GM18868 (cell line): ENCODE measurements around the gene LDLR.
"Not testable (repeated sequence)": the region's sequence is repeated elsewhere in the genome, so short reads cannot be mapped to it uniquely, and the experiment has no call there.

Experiments used
- ATAC-seq: cut with Tn5 transposase; IDR thresholded peaks from one replicate; pipeline ENCODE4 v1.9.1; 2021; ENCODE audit warnings: mild to moderate bottlenecking, moderate library complexity; ENCODE audit not compliant: unreplicated experiment

The LDLR gene

GRCh38 chr19:11070123-11070522 lies 19.1 kb upstream of the LDLR start:
- ATAC-seq: no peak

GRCh38 chr19:11073568-11073967 lies 15.7 kb upstream of the LDLR start:
- no peak for ATAC-seq

DNA sequence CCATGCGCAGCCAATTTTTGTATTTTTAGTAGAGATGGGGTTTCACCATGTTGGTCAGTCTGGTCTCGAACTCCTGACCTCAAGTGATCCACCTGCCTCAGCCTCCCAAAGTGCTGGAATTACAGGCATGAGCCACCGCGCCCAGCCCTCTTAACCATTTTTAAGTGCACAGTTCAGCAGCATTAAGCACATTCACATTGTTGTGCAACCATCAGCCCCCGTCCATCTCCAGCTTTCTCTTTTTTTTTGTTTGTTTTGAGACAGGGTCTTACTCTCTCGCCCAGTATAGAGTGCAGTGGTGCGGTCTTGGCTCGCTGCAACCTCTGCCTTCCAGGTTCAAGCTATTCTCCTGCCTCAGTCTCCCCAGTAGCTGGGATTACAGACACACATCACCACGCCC lies 12.5 kb upstream of the LDLR start:
- ATAC-seq: not testable (repeated sequence)

- no peak for ATAC-seq
Observed at GRCh38 chr19:11078893-11079292, 10.4 kb upstream of the LDLR start.

GRCh38 chr19:11079999-11080398 lies 9.3 kb upstream of the LDLR start:
- no peak for ATAC-seq

DNA sequence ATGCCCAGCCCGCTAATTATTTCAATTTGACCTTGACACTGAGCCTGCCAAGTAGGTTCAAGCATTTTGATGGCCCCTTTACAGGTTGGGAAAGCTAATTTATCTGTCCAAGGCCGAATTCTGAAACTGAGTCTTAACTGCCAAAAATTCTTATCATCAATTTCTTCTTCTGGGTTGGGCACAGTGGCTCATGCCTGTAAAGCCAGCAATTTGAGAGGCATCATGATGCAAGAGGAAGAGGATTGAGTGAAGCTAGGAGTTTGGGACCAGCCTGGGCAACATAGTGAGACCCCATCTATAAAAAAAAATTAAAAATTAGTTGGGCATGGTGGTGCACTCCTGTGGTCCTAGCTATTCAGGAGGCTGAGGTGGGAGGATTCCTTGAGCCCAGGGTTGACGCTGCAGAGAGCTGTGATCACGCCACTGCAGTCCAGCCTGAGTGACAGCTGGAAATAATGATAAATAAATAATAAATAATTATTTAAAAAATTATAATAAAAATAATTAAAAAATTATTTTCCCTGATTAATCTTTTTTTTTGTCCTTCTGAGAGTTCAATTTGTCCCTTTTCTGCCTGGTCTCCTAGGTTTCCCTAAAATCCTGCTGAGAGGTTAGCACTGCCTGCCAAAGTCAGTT lies 1.3 kb upstream of the LDLR start:
- no peak for ATAC-seq

DNA sequence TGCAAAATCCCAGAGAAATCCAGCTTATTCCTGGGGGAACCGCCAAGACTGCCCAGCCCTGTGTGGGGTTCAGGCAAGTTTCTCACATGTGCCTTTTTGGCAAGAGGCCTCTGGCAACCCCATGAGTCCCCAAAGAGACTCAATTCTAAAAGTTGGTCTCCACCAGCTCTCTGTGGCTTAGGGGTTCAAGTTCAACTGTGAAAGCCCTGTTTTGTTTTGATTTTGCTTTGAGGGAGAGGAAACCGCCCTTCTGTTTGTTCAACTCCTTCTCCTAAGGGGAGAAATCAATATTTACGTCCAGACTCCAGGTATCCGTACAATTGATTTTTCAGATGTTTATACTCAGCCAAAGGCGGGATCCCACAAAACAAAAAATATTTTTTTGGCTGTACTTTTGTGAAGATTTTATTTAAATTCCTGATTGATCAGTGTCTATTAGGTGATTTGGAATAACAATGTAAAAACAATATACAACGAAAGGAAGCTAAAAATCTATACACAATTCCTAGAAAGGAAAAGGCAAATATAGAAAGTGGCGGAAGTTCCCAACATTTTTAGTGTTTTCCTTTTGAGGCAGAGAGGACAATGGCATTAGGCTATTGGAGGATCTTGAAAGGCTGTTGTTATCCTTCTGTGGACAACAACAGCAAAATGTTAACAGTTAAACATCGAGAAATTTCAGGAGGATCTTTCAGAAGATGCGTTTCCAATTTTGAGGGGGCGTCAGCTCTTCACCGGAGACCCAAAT lies 583 bp upstream of the LDLR start:
- ATAC-seq: no peak

DNA sequence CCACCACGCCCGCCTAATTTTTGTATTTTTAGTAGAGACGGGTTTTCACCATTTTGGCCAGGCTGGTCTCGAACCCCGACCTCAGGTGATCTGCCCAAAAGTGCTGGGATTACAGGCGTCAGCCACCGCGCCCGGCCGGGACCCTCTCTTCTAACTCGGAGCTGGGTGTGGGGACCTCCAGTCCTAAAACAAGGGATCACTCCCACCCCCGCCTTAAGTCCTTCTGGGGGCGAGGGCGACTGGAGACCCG lies 676 bp downstream of the LDLR start:
- peak; percentile 3 for ATAC-seq

- ATAC-seq: peak; percentile 76
Observed at GRCh38 chr19:11090264-11090996, 1.2 kb downstream of the LDLR start.

GRCh38 chr19:11090997-11091702 lies 1.9 kb downstream of the LDLR start:
- ATAC-seq: no peak

DNA sequence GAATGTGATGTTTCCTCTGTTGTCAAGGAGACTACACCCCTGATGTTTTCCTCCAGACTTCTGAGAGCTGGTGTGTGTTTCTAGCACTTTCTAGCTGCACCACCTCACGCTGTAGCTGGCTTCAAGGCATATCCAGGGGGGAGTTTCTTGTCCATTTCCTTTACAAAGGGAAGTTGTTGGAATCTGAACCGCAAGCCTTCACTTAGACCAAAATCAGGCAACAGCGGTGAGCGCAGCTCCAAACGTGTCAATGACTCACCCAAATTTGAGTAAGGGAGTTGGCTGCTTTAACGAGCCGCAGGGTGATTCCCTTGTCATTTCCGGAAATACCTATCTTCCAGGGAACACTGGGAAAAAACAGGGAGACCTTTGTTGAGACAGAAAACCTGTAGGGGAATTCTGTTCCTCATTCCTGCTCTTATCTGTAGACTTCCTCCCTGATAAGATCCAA lies 2.5 kb downstream of the LDLR start:
- no peak for ATAC-seq

GRCh38 chr19:11092181-11092538 lies 2.9 kb downstream of the LDLR start:
- ATAC-seq: no peak

GRCh38 chr19:11093689-11094238 lies 4.5 kb downstream of the LDLR start:
- ATAC-seq: no peak

DNA sequence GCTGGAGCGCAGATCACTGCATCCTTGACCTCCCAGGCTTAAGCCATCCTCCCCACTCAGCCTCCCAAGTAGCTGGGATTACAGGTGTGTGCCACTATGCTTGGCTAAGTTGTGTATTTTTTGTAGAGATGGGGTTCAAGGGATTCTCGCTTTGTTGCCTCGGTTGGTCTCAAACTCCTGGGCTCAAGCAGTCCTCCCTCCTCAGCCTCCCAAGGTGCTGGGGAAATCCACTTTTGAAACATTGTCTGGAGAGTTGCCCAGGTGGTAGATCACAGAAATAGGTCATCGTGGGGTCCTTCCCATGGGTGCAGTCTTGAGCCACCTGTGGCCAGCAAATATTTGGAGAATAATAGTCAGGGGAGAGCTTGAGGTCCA lies 5.2 kb downstream of the LDLR start:
- no peak for ATAC-seq

DNA sequence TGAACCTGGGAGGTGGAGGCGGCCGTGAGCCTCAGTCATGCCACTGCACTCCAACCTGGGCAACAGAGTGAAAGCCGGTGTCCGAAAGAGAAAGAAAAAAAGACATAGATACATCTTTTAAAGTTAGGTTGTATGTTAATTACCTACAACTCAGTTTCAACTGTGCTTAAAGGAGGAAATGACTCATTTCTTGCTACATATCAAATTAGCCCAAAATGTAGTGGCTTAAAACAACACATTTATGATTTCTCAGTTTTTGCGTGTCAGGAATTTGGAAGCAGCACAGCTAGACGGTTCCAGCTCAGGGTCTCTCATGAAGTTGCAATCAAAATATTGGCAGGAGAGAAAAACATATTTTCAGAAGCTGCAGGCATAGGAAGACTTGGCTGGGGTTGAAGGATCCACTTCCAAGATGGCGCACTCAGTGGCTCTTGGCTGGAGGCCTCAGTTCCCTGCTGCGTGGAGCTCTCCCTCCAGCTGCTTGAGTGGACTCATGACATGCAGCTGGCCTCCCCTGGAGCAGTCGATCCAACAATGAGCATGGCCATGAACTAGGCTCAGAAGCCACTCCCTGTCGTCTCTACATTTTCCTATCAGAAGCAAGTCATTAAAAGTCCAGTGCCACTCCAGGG lies 7.1 kb downstream of the LDLR start:
- peak; percentile 42 for ATAC-seq

DNA sequence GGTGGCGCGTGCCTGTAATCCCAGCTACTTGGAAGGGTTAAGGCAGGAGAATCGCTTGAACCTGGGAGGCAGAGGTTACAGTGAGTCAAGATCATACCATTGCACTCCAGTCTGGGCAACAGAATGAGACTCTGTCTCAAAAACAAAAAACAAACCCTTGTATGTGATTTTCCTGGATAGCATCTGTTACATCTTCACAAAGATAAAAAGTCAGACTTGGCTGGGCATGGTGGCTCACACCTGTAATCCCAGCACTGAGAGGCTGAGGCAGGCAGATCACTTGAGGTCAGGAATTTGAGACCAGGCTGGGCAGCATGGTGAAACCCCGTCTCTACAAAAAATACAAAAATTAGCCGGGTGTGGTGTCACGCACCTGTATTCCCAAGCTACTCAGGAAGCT lies 8.1 kb downstream of the LDLR start:
- ATAC-seq: not testable (repeated sequence)

GRCh38 chr19:11098327-11098726 lies 9.1 kb downstream of the LDLR start:
- no peak for ATAC-seq

DNA sequence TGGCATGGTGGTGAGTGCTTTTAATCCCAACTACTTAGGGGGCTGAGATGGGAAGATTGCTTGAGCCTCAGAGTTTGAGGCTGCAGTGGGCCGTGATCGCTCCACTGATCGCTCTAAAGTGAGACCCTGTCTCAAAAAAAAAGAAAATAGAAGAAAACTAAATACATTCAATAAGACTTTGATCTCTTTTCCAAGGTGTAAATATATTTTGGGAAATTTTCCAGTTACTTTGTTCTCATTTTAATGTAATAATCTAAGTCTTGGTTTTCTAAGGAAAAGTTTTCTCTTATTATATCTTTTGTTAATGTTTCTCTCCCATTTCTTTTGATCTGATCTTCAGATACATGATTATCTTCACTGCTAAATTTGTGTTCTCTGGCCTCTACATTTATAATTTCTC lies 9.6 kb downstream of the LDLR start:
- no peak for ATAC-seq

- no peak for ATAC-seq
Observed at GRCh38 chr19:11100049-11100448, 10.8 kb downstream of the LDLR start.

DNA sequence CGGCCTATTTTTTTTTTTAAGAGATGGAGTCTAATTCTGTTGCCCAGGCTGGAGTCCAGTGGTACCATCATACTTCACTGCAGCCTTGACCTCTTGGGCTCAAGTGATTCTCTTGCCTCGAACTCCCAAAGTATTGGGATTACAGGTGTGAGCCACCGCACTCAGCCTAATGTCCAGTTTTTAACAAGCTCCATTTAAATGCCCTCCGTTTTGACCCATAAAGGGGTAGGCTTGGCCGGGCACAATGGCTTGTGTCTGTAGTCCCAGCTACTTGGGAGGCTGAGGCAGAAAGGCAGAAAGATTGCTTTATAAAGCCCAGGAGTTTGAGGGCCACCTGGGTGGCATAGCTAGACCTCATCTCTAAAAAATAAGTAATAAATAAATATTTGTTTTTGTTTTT lies 11.8 kb downstream of the LDLR start:
- ATAC-seq: no peak

DNA sequence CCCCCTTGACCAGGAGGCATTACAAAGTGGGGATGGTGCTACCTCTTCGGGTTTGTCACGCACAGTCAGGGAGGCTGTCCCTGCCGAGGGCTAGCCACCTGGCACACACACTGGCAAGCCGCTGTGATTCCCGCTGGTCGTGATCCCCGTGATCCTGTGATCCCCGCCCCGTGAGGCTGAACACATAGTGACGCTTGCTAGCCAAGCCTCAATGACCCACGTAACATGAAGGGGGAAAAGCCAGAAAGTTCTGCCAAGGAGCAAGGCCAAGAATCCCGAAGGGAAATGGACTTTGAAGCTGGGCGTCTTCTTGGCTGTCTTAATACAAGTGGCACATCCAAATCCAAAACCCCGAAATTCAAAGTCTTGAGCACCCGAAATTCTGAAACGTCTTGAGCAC lies 13.7 kb downstream of the LDLR start:
- no peak for ATAC-seq
